SIG-M5 treated with dmso at 0.1 percent for 504 hours (cell line): ENCODE data around the gene FTO.

Experiments used
- DNase-seq: peaks from one replicate; lab custom pipeline; 2025; ENCODE audit not compliant: unreplicated experiment; lab: John Stamatoyannopoulos, UW

FTO gene

GRCh38 chr16:53894686-53895085 lies 190.7 kb downstream of the FTO start:
- DNase-seq = no peak

- no peak for DNase-seq
Observed at GRCh38 chr16:53895433-53895832, 191.5 kb downstream of the FTO start.

GRCh38 chr16:53895851-53896250 lies 191.9 kb downstream of the FTO start:
- no peak for DNase-seq

- no peak for DNase-seq
Observed at GRCh38 chr16:53896722-53897121, 192.8 kb downstream of the FTO start.

- DNase-seq = no peak
Observed at GRCh38 chr16:53898993-53899392, 195.0 kb downstream of the FTO start.

- DNase-seq = no peak
Observed at GRCh38 chr16:53899431-53899830, 195.5 kb downstream of the FTO start.

- DNase-seq = no peak
Observed at GRCh38 chr16:53900667-53901066, 196.7 kb downstream of the FTO start.

GRCh38 chr16:53901408-53901807 lies 197.5 kb downstream of the FTO start:
- no peak for DNase-seq

GRCh38 chr16:53904533-53904932 lies 200.6 kb downstream of the FTO start:
- no peak for DNase-seq

- no peak for DNase-seq
Observed at GRCh38 chr16:53905028-53905427, 201.1 kb downstream of the FTO start.

GRCh38 chr16:53908731-53909130 lies 204.8 kb downstream of the FTO start:
- DNase-seq = no peak

GRCh38 chr16:53910990-53911389 lies 207.0 kb downstream of the FTO start:
- DNase-seq = no peak

GRCh38 chr16:53911513-53911912 lies 207.6 kb downstream of the FTO start:
- no peak for DNase-seq

- no peak for DNase-seq
Observed at GRCh38 chr16:53912155-53912554, 208.2 kb downstream of the FTO start.

GRCh38 chr16:53913099-53913870 lies 209.3 kb downstream of the FTO start:
- no peak for DNase-seq

GRCh38 chr16:53913920-53914319 lies 210.0 kb downstream of the FTO start:
- no peak for DNase-seq

GRCh38 chr16:53914736-53915135 lies 210.8 kb downstream of the FTO start:
- DNase-seq = no peak

- DNase-seq = no peak
Observed at GRCh38 chr16:53915452-53916160, 211.7 kb downstream of the FTO start.

GRCh38 chr16:53920988-53921387 lies 217.0 kb downstream of the FTO start:
- no peak for DNase-seq

- DNase-seq = no peak
Observed at GRCh38 chr16:53922067-53922806, 218.3 kb downstream of the FTO start.

GRCh38 chr16:53922807-53923571 lies 219.0 kb downstream of the FTO start:
- no peak for DNase-seq
